Gastroesophageal sphincter (tissue), 4 donors: Measurements from ENCODE around the gene SLC6A1. TPM values are rescaled to one million over a fixed set of nuclear protein-coding genes. Genes with fewer than 3 reads are reported as not detected.

Experiments used
- ATAC-seq: fragments of 150-250 bp; one replicate; pipeline ENCODE4 v1.9.1; 2016; ENCODE audit warnings: mild to moderate bottlenecking, moderate library complexity
- H3K27ac ChIP-seq, 4 donors: fragments of 200-600 bp; sonication (generic) in 3 of 4; 1 replicate in 3 of 4; 2 replicates in 1 of 4; pipeline ENCODE4 v1.5.1; 2016 to 2019
- H3K27me3 ChIP-seq: fragments of 200-600 bp; sonication (generic); one replicate; pipeline ENCODE4 v1.5.1; 2019
- H3K36me3 ChIP-seq, 2 donors: fragments of 200-600 bp; sonication (generic); one replicate each; pipeline ENCODE4 v1.5.1; 2019; ENCODE audit warnings: control low read depth in 1 of 2
- H3K4me1 ChIP-seq, 3 donors: fragments of 200-600 bp; sonication (generic); 1 replicate in 2 of 3; 2 replicates in 1 of 3; pipeline ENCODE4 v1.5.1; 2016 to 2019; ENCODE audit warnings: control low read depth in 2 of 3
- H3K4me3 ChIP-seq, 2 donors: fragments of 200-600 bp; sonication (generic); one replicate each; pipeline ENCODE4 v1.5.1; 2019; ENCODE audit warnings: mild to moderate bottlenecking in 1 of 2, moderate library complexity in 1 of 2
- H3K9me3 ChIP-seq, 3 donors: fragments of 200-600 bp; sonication (generic); one replicate each; pipeline ENCODE4 v1.5.1; 2017 to 2019; ENCODE audit warnings: control low read depth in 2 of 3
- EP300 ChIP-seq: sonication (generic); formaldehyde crosslinking; IDR thresholded peaks from one replicate; pipeline ENCODE4 v1.6.1; 2017; ENCODE audit warnings: antibody characterized with exemption, mild to moderate bottlenecking
- POLR2A ChIP-seq, 2 donors: fragments of 450-650 bp; IDR thresholded peaks; one replicate each; pipeline ENCODE4 v1.6.1; 2017; ENCODE audit warnings: antibody characterized with exemption in 2 of 2, mild to moderate bottlenecking in 2 of 2, moderate library complexity in 1 of 2
- POLR2AphosphoS5 ChIP-seq: sonication (generic); formaldehyde crosslinking; IDR thresholded peaks from one replicate; pipeline ENCODE4 v1.6.1; 2017; ENCODE audit warnings: antibody characterized with exemption
- WGBS, 2 donors: methylation state at CpG; one replicate each; pipeline ENCODE4 v1.1.5; 2018; ENCODE audit warnings: low coverage in 1 of 2; 5-methylcytosine and 5-hydroxymethylcytosine counted together
- total RNA-seq, 4 donors: library from RNA; depleted of rRNA; stranded (reverse); fragments of >200 nt; gene quantifications; one replicate each; pipeline ENCODE4 v1.1.0, GENCODE V29; 2016
- TF ChIP-seq, protein P1 (sequence below), 4 experiments: fragments of 200-600 bp in 2 of 4; fragments of 450-650 bp in 2 of 4; sonication (generic) in 1 of 4; IDR thresholded peaks; one replicate each; pipeline ENCODE4 v1.5.1; 2017 to 2019; ENCODE audit warnings: antibody characterized with exemption in 4 of 4, mild to moderate bottlenecking in 2 of 4, moderate library complexity in 2 of 4

Gene SLC6A1
- total RNA-seq, 4 donors from 2014 or later = 0.62 to 2.5 (median 0.67) TPM; not detected in 1

DNA sequence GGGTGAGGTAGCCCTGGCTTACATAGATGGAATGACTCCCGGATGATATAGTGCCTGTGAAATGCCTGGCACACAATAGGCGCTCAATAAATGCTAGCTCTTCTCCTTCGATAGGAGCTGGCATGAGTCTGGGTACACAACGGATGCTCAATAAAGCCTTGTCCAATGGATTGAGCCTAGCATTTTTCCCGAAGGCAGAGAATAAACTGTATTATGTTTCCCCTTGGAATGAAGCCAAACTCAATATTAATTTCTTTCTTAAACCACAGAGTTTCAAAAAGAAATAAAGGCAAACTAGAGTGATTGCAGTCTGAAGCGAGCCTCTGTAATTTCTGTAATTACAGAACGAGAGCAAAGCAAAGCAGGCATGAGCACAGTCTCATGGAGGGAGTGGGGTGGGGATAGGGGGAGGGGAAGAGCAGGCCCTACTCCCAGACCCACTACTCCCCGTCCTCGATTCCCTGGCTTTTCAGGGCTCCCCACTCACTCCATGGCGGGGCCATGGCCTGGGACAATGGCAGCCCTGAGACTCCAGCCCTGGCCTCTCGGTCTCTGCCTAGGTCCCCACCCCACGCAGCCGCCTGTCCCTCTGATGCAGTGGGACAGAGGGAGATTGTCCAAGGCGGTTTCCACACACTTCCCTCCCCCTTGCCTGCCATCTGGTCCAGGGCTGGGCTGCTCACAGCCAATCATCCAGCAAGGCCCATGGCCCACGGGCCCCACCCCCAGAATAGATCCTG lies 18.0 kb downstream of the SLC6A1 start:
- ATAC-seq = no peak

DNA sequence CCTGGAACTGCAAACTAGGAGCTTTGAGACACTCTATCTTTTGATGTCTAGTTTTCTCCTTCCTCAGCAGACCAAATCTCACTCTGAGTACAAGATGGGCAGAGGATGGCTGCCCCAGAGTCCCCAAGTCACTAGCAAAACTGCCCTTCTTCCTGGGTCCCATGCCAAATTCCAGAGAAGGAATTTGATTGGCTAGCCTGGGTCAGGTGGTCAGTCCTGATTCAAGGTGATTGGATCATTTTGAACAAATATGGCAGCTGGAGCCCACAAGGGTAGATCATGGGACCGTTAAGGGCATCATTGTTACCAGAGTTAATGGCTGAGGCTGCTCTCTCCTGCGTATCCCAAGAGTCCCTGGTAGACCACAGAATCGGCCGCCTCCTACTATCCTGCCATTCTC lies 21.7 kb downstream of the SLC6A1 start:
- TF ChIP-seq POLR2A (IDR thresholded peaks at IDR 0.05) (no peak), EP300 (no peak)
- no peak for ATAC-seq
- no peak overlapping the region for H3K27ac ChIP-seq

More for the DNA sequence above, 18.0 kb downstream of the SLC6A1 start:
- H3K4me3 ChIP-seq = no peak overlapping the region
- no peaks in the 10 kb centered on the region for H3K9me3 ChIP-seq
- H3K27me3 ChIP-seq = peaks cover 30% of the 10 kb centered on the region
- no peaks in the 10 kb centered on the region for H3K36me3 ChIP-seq
- WGBS, 2 donors = 50 to 66% methylated on average over 5 to 7 of the region's 15 CpGs
- no peak for TF ChIP-seq POLR2A (IDR thresholded peaks at IDR 0.05)
- TF ChIP-seq POLR2AphosphoS5 = no peak
- TF ChIP-seq, protein P1, sequence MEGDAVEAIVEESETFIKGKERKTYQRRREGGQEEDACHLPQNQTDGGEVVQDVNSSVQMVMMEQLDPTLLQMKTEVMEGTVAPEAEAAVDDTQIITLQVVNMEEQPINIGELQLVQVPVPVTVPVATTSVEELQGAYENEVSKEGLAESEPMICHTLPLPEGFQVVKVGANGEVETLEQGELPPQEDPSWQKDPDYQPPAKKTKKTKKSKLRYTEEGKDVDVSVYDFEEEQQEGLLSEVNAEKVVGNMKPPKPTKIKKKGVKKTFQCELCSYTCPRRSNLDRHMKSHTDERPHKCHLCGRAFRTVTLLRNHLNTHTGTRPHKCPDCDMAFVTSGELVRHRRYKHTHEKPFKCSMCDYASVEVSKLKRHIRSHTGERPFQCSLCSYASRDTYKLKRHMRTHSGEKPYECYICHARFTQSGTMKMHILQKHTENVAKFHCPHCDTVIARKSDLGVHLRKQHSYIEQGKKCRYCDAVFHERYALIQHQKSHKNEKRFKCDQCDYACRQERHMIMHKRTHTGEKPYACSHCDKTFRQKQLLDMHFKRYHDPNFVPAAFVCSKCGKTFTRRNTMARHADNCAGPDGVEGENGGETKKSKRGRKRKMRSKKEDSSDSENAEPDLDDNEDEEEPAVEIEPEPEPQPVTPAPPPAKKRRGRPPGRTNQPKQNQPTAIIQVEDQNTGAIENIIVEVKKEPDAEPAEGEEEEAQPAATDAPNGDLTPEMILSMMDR (IDR thresholded peaks at IDR 0.05) = no peak
- no peak for TF ChIP-seq EP300
- no peak overlapping the region for H3K27ac ChIP-seq
- no peaks in the 10 kb centered on the region for H3K4me1 ChIP-seq

DNA sequence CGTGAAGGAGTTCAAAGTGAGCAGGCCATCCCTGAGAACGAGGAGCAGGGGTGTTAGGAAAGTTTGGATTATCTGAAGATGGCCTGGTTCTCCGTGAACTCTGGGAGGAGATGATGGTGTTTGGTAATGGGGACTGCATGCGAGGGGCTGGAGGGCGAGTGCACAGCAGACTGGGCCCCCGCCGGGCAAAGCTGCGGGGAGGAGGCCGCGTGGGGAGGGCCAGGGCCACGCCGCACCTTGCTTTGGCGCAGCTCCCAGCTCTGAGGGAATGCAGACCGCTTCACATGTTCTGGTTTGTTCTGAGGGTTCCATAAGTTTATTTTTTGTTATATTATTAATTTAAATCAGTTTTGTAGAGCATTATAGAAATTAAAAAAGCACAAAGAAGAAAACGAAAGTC lies 22.2 kb downstream of the SLC6A1 start:
- ATAC-seq = no peak
- Histone ChIP-seq H3K36me3 (no peaks in the 10 kb centered on the region), H3K4me1 (no peaks in the 10 kb centered on the region), H3K4me3 (no peak overlapping the region), H3K9me3 (no peaks in the 10 kb centered on the region), H3K27me3 (peaks cover 43% of the 10 kb centered on the region), H3K27ac (no peak overlapping the region)
- WGBS, 2 donors = 69 to 71% methylated on average over 2 to 10 of the region's 15 CpGs
- TF ChIP-seq EP300 (no peak), POLR2A (IDR thresholded peaks at IDR 0.05) (no peak), POLR2AphosphoS5 (no peak)
- TF ChIP-seq, protein P1 (IDR thresholded peaks at IDR 0.05) = no peak

More for the DNA sequence above, 21.7 kb downstream of the SLC6A1 start:
- Histone ChIP-seq H3K36me3 (no peaks in the 10 kb centered on the region), H3K4me1 (no peaks in the 10 kb centered on the region), H3K9me3 (no peaks in the 10 kb centered on the region), H3K27me3 (peaks cover 43% of the 10 kb centered on the region), H3K4me3 (no peak overlapping the region)
- 100% methylated on average over 1 of the region's 4 CpGs; no CpG with 5 or more reads in 1 of the 2 donors for WGBS, 2 donors

DNA sequence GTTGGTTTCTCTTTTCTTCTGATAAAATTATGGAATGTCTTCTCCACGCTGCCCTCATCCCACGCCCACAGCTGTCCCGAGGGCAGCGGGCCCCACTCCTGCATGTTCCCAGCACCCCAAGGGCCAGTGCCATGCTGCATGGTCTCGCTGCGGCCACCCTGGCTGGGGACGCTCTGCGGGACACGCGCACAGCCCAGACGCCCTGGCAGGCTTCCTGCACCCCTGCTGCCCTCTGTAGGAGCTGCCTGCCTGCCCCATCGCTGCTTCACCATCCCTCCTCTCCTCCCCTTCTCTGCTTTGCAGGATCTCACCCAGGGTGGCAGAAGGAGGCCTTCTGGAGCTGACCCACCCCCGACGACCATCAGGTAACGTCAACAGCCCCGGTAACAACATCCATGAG lies 22.8 kb downstream of the SLC6A1 start:
- WGBS, 2 donors = 79% methylated on average over 9 of the region's 16 CpGs; no CpG with 5 or more reads in 1 of the 2 donors
- ATAC-seq = no peak
- H3K27ac ChIP-seq = no peak overlapping the region
- no peaks in the 10 kb centered on the region for H3K4me1 ChIP-seq
- H3K36me3 ChIP-seq = no peaks in the 10 kb centered on the region
- no peak for TF ChIP-seq POLR2AphosphoS5
- TF ChIP-seq, protein P1 (IDR thresholded peaks at IDR 0.05) = no peak
- no peak for TF ChIP-seq EP300
- TF ChIP-seq POLR2A (IDR thresholded peaks at IDR 0.05) = no peak
- peaks cover 46% of the 10 kb centered on the region for H3K27me3 ChIP-seq
- H3K9me3 ChIP-seq = no peaks in the 10 kb centered on the region
- no peak overlapping the region for H3K4me3 ChIP-seq

DNA sequence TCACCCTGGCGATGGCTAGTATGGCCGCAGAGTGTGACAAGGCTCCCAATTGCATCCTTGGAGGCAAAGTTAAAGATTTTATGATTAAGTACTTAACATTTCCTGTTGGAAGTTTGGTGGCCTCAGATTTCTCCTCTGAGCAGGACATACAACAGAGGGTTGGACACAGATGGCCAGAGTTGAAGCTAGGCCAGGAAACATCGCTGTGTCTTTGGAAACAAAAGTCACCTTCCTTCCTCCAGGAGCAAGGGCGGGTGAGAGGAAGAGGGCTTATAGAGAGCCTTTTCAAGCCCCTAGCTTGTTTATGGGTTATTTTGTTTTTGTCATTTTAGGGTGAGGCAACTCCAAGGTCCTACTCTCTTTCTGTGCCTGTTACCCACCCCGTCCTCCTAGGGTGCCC lies 24.2 kb downstream of the SLC6A1 start:
- Histone ChIP-seq H3K27me3 (peaks cover 45% of the 10 kb centered on the region), H3K4me1 (no peaks in the 10 kb centered on the region), H3K4me3 (no peak overlapping the region), H3K27ac (no peak overlapping the region), H3K9me3 (no peaks in the 10 kb centered on the region), H3K36me3 (no peaks in the 10 kb centered on the region)
- TF ChIP-seq EP300 = no peak
- TF ChIP-seq, protein P1 (IDR thresholded peaks at IDR 0.05) = no peak
- no peak for TF ChIP-seq POLR2A (IDR thresholded peaks at IDR 0.05)
- TF ChIP-seq POLR2AphosphoS5 = no peak
- 40 to 79% methylated on average over 1 to 4 of the region's 5 CpGs for WGBS, 2 donors
- no peak for ATAC-seq
